HL-60/S4 treated with phorbol 12-myristate 13-acetate at 8.2 ng/mL for 4 days and 3 days (cell line): Measurements from ENCODE around the gene MARK4.
"Not testable (repeated sequence)": the region's sequence is repeated elsewhere in the genome, so short reads cannot be mapped to it uniquely, and the experiment has no call there.

ENCODE experiments used
- in situ Hi-C: fragments of 300-500 bp; cut with MboI; formaldehyde crosslinking; loops from 2 replicates; pipeline ENCODE4 v1.15.0; 2022; ENCODE audit warnings: low sequenced_read_pairs

MARK4 gene

GRCh38 chr19:45250832-45251451 is at the start of gene MARK4:
TSS of gene MARK4 (plus strand) at chr19:45251271. CDS start at chr19:45251589, 318 bp downstream.
- in situ Hi-C loops = no loop called here

GRCh38 chr19:45202637-45203036 is 48.4 kb upstream of the MARK4 start:
- in situ Hi-C loops = no loop called here

- in situ Hi-C loops = no loop called here
These were observed 45.3 kb upstream of the MARK4 start for GRCh38 chr19:45205810-45206209.

- in situ Hi-C loops = no loop called here
These were observed 44.7 kb upstream of the MARK4 start for GRCh38 chr19:45206328-45206727.

- in situ Hi-C loops = no loop called here
These were observed 39.2 kb upstream of the MARK4 start for GRCh38 chr19:45211751-45212381.

GRCh38 chr19:45213031-45213430 is 38.0 kb upstream of the MARK4 start:
- in situ Hi-C loops = no loop called here

GRCh38 chr19:45215391-45216191 is 35.5 kb upstream of the MARK4 start:
- in situ Hi-C loops = no loop called here

- in situ Hi-C loops = no loop called here
These were observed 34.4 kb upstream of the MARK4 start for GRCh38 chr19:45216667-45217066.

GRCh38 chr19:45217193-45217956 is 33.7 kb upstream of the MARK4 start:
- in situ Hi-C loops = no loop called here

GRCh38 chr19:45217957-45218334 is 33.1 kb upstream of the MARK4 start:
- in situ Hi-C loops = no loop called here

GRCh38 chr19:45218426-45218825 is 32.6 kb upstream of the MARK4 start:
- in situ Hi-C loops = no loop called here

- in situ Hi-C loops = no loop called here
These were observed 31.9 kb upstream of the MARK4 start for GRCh38 chr19:45218911-45219743.

GRCh38 chr19:45222724-45223123 is 28.3 kb upstream of the MARK4 start:
- in situ Hi-C loops = no loop called here

- in situ Hi-C loops = no loop called here
These were observed 27.2 kb upstream of the MARK4 start for GRCh38 chr19:45223879-45224278.

GRCh38 chr19:45224645-45225044 is 26.4 kb upstream of the MARK4 start:
- in situ Hi-C loops = no loop called here

GRCh38 chr19:45229056-45229455 is 22.0 kb upstream of the MARK4 start:
- in situ Hi-C loops = not testable (repeated sequence)

- in situ Hi-C loops = no loop called here
These were observed 19.2 kb upstream of the MARK4 start for GRCh38 chr19:45231891-45232290.

- in situ Hi-C loops = no loop called here
These were observed 16.8 kb upstream of the MARK4 start for GRCh38 chr19:45234089-45234869.

GRCh38 chr19:45235485-45235884 is 15.6 kb upstream of the MARK4 start:
- in situ Hi-C loops = no loop called here

GRCh38 chr19:45238556-45238955 is 12.5 kb upstream of the MARK4 start:
- in situ Hi-C loops = no loop called here
